ENCODE data around the gene CDK2AP2. TPM values are rescaled to one million over a fixed set of nuclear protein-coding genes. Genes with fewer than 3 reads are reported as not detected.

CDK2AP2 gene
- total RNA-seq, 1 donor from 2014 or later, result 32.0 TPM

DNA sequence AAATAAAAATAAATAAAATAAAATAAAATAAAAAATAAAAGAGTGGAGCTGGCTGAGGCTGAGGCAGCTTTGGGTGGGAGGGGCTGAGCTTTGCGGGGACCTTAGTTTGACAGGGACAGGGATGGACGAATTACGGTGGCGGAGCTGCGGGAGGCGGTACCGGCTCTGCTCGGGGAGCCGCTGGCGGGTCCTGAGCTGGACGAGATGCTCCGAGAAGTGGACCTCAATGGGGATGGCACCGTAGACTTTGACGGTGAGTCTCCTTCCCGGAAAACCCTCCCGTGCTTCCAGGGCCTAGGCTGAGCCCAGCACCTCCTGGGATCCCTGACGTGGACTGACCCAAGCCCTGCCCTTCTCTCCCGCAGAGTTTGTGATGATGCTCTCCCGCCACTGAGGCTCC is 49.7 kb downstream of the CDK2AP2 start:
- H3K27me3 Mint-ChIP-seq (ENCODE audit: low read depth), result peaks cover 2% of the 10 kb centered on the region
- H3K36me3 Mint-ChIP-seq (ENCODE audit: low read depth), result no peaks in the 10 kb centered on the region
- H3K4me1 Mint-ChIP-seq, result no peaks in the 10 kb centered on the region
- TF ChIP-seq CTCF (conservative IDR thresholded peaks at IDR 0.05), result no peak
- no peak for DNase-seq (ENCODE audit: low read depth, low spot score)
- H3K27ac Mint-ChIP-seq (ENCODE audit: unreplicated experiment), result no peak overlapping the region
- no peak overlapping the region for H3K4me3 Mint-ChIP-seq
- no peaks in the 10 kb centered on the region for H3K9me3 Mint-ChIP-seq

DNA sequence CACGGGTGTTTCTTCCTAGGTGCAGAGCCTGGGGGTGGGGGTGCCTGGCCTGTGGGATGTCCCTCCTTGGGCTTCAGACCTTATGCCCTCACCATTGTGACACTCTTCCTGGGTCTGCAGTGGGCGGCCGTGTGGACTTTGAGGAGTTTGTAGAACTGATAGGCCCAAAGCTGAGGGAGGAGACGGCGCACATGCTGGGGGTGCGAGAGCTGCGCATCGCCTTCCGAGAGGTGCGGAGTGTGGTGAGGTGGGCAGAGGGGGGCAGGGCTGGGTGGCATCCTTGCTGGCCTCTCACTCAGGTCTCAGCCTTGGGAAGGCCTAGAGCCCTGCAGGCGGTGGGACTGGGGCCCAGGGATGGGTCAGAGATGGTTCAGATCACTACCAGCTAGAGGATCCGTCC is 50.5 kb downstream of the CDK2AP2 start:
- Mint-ChIP-seq H3K27me3 (ENCODE audit: low read depth) (peaks cover 2% of the 10 kb centered on the region), H3K4me3 (no peak overlapping the region), H3K9me3 (no peaks in the 10 kb centered on the region), H3K27ac (ENCODE audit: unreplicated experiment) (no peak overlapping the region), H3K4me1 (no peaks in the 10 kb centered on the region), H3K36me3 (ENCODE audit: low read depth) (no peaks in the 10 kb centered on the region)
- DNase-seq (ENCODE audit: low read depth, low spot score), result no peak
- no peak for TF ChIP-seq CTCF (conservative IDR thresholded peaks at IDR 0.05)

Small RNA genes lying within 50 kb of the gene (microRNA-seq; reads per million reads assigned to microRNA genes)
- not detected for gene MIR6752

Other genes starting within 250 kb of the CDK2AP2 start
- gene GRK2, start 241.7 kb downstream of the CDK2AP2 start, total RNA-seq, result 51.3 and 55.1 TPM in 2 replicates
- 58.9 and 71.8 TPM in 2 replicates for gene ANKRD13D, start 218.9 kb downstream of the CDK2AP2 start, total RNA-seq
- 3.0 and 3.3 TPM in 2 replicates for gene SSH3, start 204.6 kb downstream of the CDK2AP2 start, total RNA-seq
- 3.7 and 7.1 TPM in 2 replicates for gene POLD4, start 154.6 kb downstream of the CDK2AP2 start, total RNA-seq
- 0.41 and 0.68 TPM in 2 replicates for gene CLCF1, start 134.6 kb downstream of the CDK2AP2 start, total RNA-seq
- gene RAD9A, start 116.2 kb downstream of the CDK2AP2 start, total RNA-seq, result 46.1 and 49.4 TPM in 2 replicates
- 222 and 223 TPM in 2 replicates for gene PPP1CA, start 106.3 kb downstream of the CDK2AP2 start, total RNA-seq
- 0.66 and 1.8 TPM in 2 replicates for gene TBC1D10C, start 104.1 kb downstream of the CDK2AP2 start, total RNA-seq
- gene CARNS1, start 92.5 kb downstream of the CDK2AP2 start, total RNA-seq, result 0.07 and 0.12 TPM in 2 replicates
- gene RPS6KB2, start 79.7 kb downstream of the CDK2AP2 start, total RNA-seq, result 48.4 and 55.0 TPM in 2 replicates
- 0.84 and 1.6 TPM in 2 replicates for gene PTPRCAP, start 70.5 kb downstream of the CDK2AP2 start, total RNA-seq
- 79.0 and 89.5 TPM in 2 replicates for gene CORO1B, start 64.7 kb downstream of the CDK2AP2 start, total RNA-seq
- gene GPR152, start 55.4 kb downstream of the CDK2AP2 start, total RNA-seq, result not detected in 2 replicates
- gene CABP4, start 52.8 kb downstream of the CDK2AP2 start, total RNA-seq, result not detected in 2 replicates
- gene TMEM134, start 38.9 kb downstream of the CDK2AP2 start, total RNA-seq, result 37.3 and 40.8 TPM in 2 replicates
- 48.7 and 50.1 TPM in 2 replicates for gene AIP, start 25.1 kb downstream of the CDK2AP2 start, total RNA-seq
- 81.5 and 109 TPM in 2 replicates for gene PITPNM1, start 2.8 kb downstream of the CDK2AP2 start, total RNA-seq
- not detected in 2 replicates for gene CABP2, start 15.3 kb upstream of the CDK2AP2 start, total RNA-seq
- 776 and 780 TPM in 2 replicates for gene GSTP1, start 75.7 kb upstream of the CDK2AP2 start, total RNA-seq
- 182 and 191 TPM in 2 replicates for gene NDUFV1, start 98.8 kb upstream of the CDK2AP2 start, total RNA-seq
- gene NUDT8, start 121.8 kb upstream of the CDK2AP2 start, total RNA-seq, result 11.0 and 13.9 TPM in 2 replicates
- not detected in 2 replicates for gene TBX10, start 131.6 kb upstream of the CDK2AP2 start, total RNA-seq
- not detected in 2 replicates for gene ACY3, start 142.6 kb upstream of the CDK2AP2 start, total RNA-seq
- not detected in 2 replicates for gene ALDH3B2, start 166.5 kb upstream of the CDK2AP2 start, total RNA-seq